Karpas-422 (cell line): ENCODE measurements around the gene NTM. TPM values are rescaled to one million over a fixed set of nuclear protein-coding genes. Genes with fewer than 3 reads are reported as not detected.
"Not testable (repeated sequence)": the region's sequence is repeated elsewhere in the genome, so short reads cannot be mapped to it uniquely, and the experiment has no call there.

Source experiments
- DNase-seq: peaks from one replicate; pipeline ENCODE4 v3.0.0-alpha.2; 2015
- H2AFZ ChIP-seq: fragments of 200-600 bp; sonication (generic); 2 replicates; pipeline ENCODE4 v1.6.1; 2014; ENCODE audit warnings: antibody characterized with exemption, low read length, mixed read lengths
- H3K27ac ChIP-seq: fragments of 200-600 bp; sonication (generic); 2 replicates; pipeline ENCODE4 v1.5.1; 2014; ENCODE audit warnings: mild to moderate bottlenecking, low read length, moderate library complexity
- H3K27me3 ChIP-seq: fragments of 200-600 bp; sonication (generic); 2 replicates; pipeline ENCODE4 v1.6.1; 2014; ENCODE audit warnings: low read length, mixed read lengths
- H3K36me3 ChIP-seq: fragments of 200-600 bp; sonication (generic); 2 replicates; pipeline ENCODE4 v1.6.1; 2014; ENCODE audit warnings: low read length, mixed read lengths; ENCODE audit not compliant: insufficient read depth
- H3K4me1 ChIP-seq: fragments of 200-600 bp; sonication (generic); 2 replicates; pipeline ENCODE4 v1.6.1; 2014; ENCODE audit warnings: mild to moderate bottlenecking, low read length, mixed read lengths
- H3K4me2 ChIP-seq: fragments of 200-600 bp; sonication (generic); 2 replicates; pipeline ENCODE4 v1.6.1; 2014; ENCODE audit warnings: low read length, low read depth, mild to moderate bottlenecking; ENCODE audit not compliant: poor library complexity, severe bottlenecking
- H3K4me3 ChIP-seq: fragments of 200-600 bp; sonication (generic); 2 replicates; pipeline ENCODE4 v1.5.1; 2014; ENCODE audit warnings: mild to moderate bottlenecking, antibody characterized with exemption, low read length, mixed read lengths
- H3K79me2 ChIP-seq: fragments of 200-600 bp; sonication (generic); 2 replicates; pipeline ENCODE4 v1.6.1; 2014; ENCODE audit warnings: mild to moderate bottlenecking, low read length, mixed read lengths
- H3K9ac ChIP-seq: fragments of 200-600 bp; sonication (generic); 2 replicates; pipeline ENCODE4 v1.6.0; 2014; ENCODE audit warnings: low read length
- H3K9me2 ChIP-seq: fragments of 200-600 bp; sonication (generic), shearing (Covaris generic); replicated peaks from 2 replicates; pipeline ENCODE4 v1.6.0; 2014; ENCODE audit warnings: mild to moderate bottlenecking, low read length, moderate library complexity; ENCODE audit not compliant: insufficient read depth
- H3K9me3 ChIP-seq: fragments of 300-700, 200-600 bp; sonication (generic); 2 replicates; pipeline ENCODE4 v1.6.1; 2014; ENCODE audit warnings: low read length, mixed read lengths
- H4K20me1 ChIP-seq: fragments of 200-600 bp; sonication (generic); 2 replicates; pipeline ENCODE4 v1.6.1; 2014; ENCODE audit warnings: mild to moderate bottlenecking, antibody characterized with exemption, low read length, low read depth; ENCODE audit not compliant: insufficient read depth
- total RNA-seq: library from RNA; depleted of rRNA; stranded (reverse); fragments of >200 nt; shearing (Covaris generic); gene quantifications from 2 replicates; pipeline ENCODE4 v1.2.3, GENCODE V29; 2014; ENCODE audit warnings: low replicate concordance

Gene NTM
- total RNA-seq, 1 experiment from 2014 or later, result not detected

- H3K4me2 ChIP-seq, result no peak overlapping the region
- no peak overlapping the region for H3K9ac ChIP-seq
- no peaks in the 10 kb centered on the region for H3K9me2 ChIP-seq
- H3K79me2 ChIP-seq, result no peaks in the 10 kb centered on the region
- no peaks in the 10 kb centered on the region for H3K4me1 ChIP-seq
- no peak overlapping the region for H3K4me3 ChIP-seq
- no peaks in the 10 kb centered on the region for H3K27me3 ChIP-seq
- H3K36me3 ChIP-seq, result no peaks in the 10 kb centered on the region
- H2AFZ ChIP-seq, result no peak overlapping the region
- H3K27ac ChIP-seq, result no peak overlapping the region
- H3K9me3 ChIP-seq, result no peaks in the 10 kb centered on the region
- no peak for DNase-seq
- no peaks in the 10 kb centered on the region for H4K20me1 ChIP-seq
Measured at GRCh38 chr11:131671320-131671719, 300.9 kb downstream of the NTM start.

- H3K4me3 ChIP-seq, result no peak overlapping the region
- no peaks in the 10 kb centered on the region for H3K27me3 ChIP-seq
- no peaks in the 10 kb centered on the region for H3K79me2 ChIP-seq
- no peak for DNase-seq
- no peak overlapping the region for H3K9ac ChIP-seq
- no peaks in the 10 kb centered on the region for H3K9me3 ChIP-seq
- H3K4me1 ChIP-seq, result no peaks in the 10 kb centered on the region
- no peak overlapping the region for H3K27ac ChIP-seq
- no peaks in the 10 kb centered on the region for H3K9me2 ChIP-seq
- H4K20me1 ChIP-seq, result no peaks in the 10 kb centered on the region
- no peak overlapping the region for H2AFZ ChIP-seq
- no peaks in the 10 kb centered on the region for H3K36me3 ChIP-seq
- H3K4me2 ChIP-seq, result no peak overlapping the region
Measured at GRCh38 chr11:131671734-131672133, 301.3 kb downstream of the NTM start.

- no peak overlapping the region for H2AFZ ChIP-seq
- H3K79me2 ChIP-seq, result no peaks in the 10 kb centered on the region
- no peaks in the 10 kb centered on the region for H3K36me3 ChIP-seq
- H3K4me3 ChIP-seq, result no peak overlapping the region
- no peak for DNase-seq
- H4K20me1 ChIP-seq, result no peaks in the 10 kb centered on the region
- H3K27ac ChIP-seq, result no peak overlapping the region
- H3K9me2 ChIP-seq, result no peaks in the 10 kb centered on the region
- no peak overlapping the region for H3K9ac ChIP-seq
- H3K9me3 ChIP-seq, result no peaks in the 10 kb centered on the region
- H3K27me3 ChIP-seq, result no peaks in the 10 kb centered on the region
- no peaks in the 10 kb centered on the region for H3K4me1 ChIP-seq
- no peak overlapping the region for H3K4me2 ChIP-seq
Measured at GRCh38 chr11:131672191-131672590, 301.8 kb downstream of the NTM start.

- Histone ChIP-seq H3K4me2 (no peak overlapping the region), H3K9me3 (no peaks in the 10 kb centered on the region), H3K9ac (no peak overlapping the region), H4K20me1 (no peaks in the 10 kb centered on the region), H3K79me2 (no peaks in the 10 kb centered on the region), H3K27ac (no peak overlapping the region), H2AFZ (no peak overlapping the region), H3K4me1 (no peaks in the 10 kb centered on the region), H3K36me3 (no peaks in the 10 kb centered on the region), H3K27me3 (no peaks in the 10 kb centered on the region), H3K4me3 (no peak overlapping the region), H3K9me2 (no peaks in the 10 kb centered on the region)
- peak; percentile 69 for DNase-seq
Measured at GRCh38 chr11:131674051-131674755, 303.8 kb downstream of the NTM start.

- Histone ChIP-seq H3K4me3 (no peak overlapping the region), H3K27ac (no peak overlapping the region), H4K20me1 (no peaks in the 10 kb centered on the region), H3K9me2 (no peaks in the 10 kb centered on the region), H3K4me1 (no peaks in the 10 kb centered on the region), H3K27me3 (no peaks in the 10 kb centered on the region), H3K4me2 (no peak overlapping the region), H3K9ac (no peak overlapping the region), H3K79me2 (no peaks in the 10 kb centered on the region), H3K36me3 (no peaks in the 10 kb centered on the region), H2AFZ (no peak overlapping the region), H3K9me3 (no peaks in the 10 kb centered on the region)
- DNase-seq, result no peak
Measured at GRCh38 chr11:131675121-131675888, 304.9 kb downstream of the NTM start.

- Histone ChIP-seq H3K4me1 (no peaks in the 10 kb centered on the region), H3K9me2 (no peaks in the 10 kb centered on the region), H4K20me1 (no peaks in the 10 kb centered on the region), H3K4me2 (no peak overlapping the region), H3K9me3 (no peaks in the 10 kb centered on the region), H3K9ac (no peak overlapping the region), H3K36me3 (no peaks in the 10 kb centered on the region), H3K4me3 (no peak overlapping the region), H2AFZ (no peak overlapping the region), H3K27ac (no peak overlapping the region), H3K79me2 (no peaks in the 10 kb centered on the region), H3K27me3 (no peaks in the 10 kb centered on the region)
- no peak for DNase-seq
Measured at GRCh38 chr11:131677828-131678470, 307.5 kb downstream of the NTM start.

- H3K9me2 ChIP-seq, result no peaks in the 10 kb centered on the region
- no peak overlapping the region for H2AFZ ChIP-seq
- H3K36me3 ChIP-seq, result no peaks in the 10 kb centered on the region
- H4K20me1 ChIP-seq, result no peaks in the 10 kb centered on the region
- H3K27ac ChIP-seq, result no peak overlapping the region
- H3K4me3 ChIP-seq, result no peak overlapping the region
- H3K4me1 ChIP-seq, result no peaks in the 10 kb centered on the region
- no peaks in the 10 kb centered on the region for H3K79me2 ChIP-seq
- no peak overlapping the region for H3K9ac ChIP-seq
- H3K4me2 ChIP-seq, result no peak overlapping the region
- no peaks in the 10 kb centered on the region for H3K9me3 ChIP-seq
- H3K27me3 ChIP-seq, result no peaks in the 10 kb centered on the region
- no peak for DNase-seq
Measured at GRCh38 chr11:131678658-131679340, 308.4 kb downstream of the NTM start.

- H3K79me2 ChIP-seq, H3K27ac ChIP-seq, H3K9me2 ChIP-seq, H2AFZ ChIP-seq, H4K20me1 ChIP-seq, H3K4me3 ChIP-seq, H3K4me1 ChIP-seq, H3K4me2 ChIP-seq, H3K27me3 ChIP-seq, H3K9ac ChIP-seq, H3K36me3 ChIP-seq, H3K9me3 ChIP-seq, DNase-seq: not testable (repeated sequence)
Measured at GRCh38 chr11:131680448-131680847, 310.0 kb downstream of the NTM start.
